ENCODE results near the gene MAS1. TPM values are rescaled to one million over a fixed set of nuclear protein-coding genes. Genes with fewer than 3 reads are reported as not detected.

Gene MAS1
- total and polyA plus RNA-seq, 12 donors = 0.02 to 0.04 (median 0.02) TPM; not detected in 7

DNA sequence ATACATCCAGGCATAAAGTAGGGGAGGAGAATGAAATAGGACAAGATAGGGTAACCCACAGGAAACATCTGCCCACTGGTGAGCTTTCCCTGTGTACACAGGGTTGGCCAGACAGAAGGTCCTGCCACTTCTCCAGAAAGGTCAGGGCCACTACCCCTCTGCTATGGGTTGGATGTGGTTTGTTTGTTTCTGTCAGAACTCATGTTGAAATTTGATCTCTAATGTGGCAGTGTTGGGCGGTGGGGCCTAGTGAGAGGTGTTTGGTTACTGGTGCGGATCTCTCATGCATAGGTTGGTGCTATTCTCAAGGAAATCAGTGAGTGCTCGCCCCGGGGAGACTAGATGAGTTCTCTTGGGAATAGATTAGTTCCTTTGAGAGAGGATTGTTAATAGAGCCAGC is 15.6 kb upstream of the MAS1 start:
- Histone ChIP-seq H3K27ac (no peak overlapping the region), H3K4me3 (no peak overlapping the region), H3K9me3 (no peaks in the 10 kb centered on the region), H3K27me3 (no peaks in the 10 kb centered on the region), H3K36me3 (no peaks in the 10 kb centered on the region), H3K4me1 (peaks cover 0 to 10% (median 6%) of the 10 kb centered on the region in 9 donors)
- intact Hi-C loops (cut with DNase I) = loop anchor here in 2 of 10 donors (5.0 to 10.0 kb wide), 3 partner anchors 57 to 200 kb away; no protein-coding TSS in a partner anchor
- TF ChIP-seq, protein P1, sequence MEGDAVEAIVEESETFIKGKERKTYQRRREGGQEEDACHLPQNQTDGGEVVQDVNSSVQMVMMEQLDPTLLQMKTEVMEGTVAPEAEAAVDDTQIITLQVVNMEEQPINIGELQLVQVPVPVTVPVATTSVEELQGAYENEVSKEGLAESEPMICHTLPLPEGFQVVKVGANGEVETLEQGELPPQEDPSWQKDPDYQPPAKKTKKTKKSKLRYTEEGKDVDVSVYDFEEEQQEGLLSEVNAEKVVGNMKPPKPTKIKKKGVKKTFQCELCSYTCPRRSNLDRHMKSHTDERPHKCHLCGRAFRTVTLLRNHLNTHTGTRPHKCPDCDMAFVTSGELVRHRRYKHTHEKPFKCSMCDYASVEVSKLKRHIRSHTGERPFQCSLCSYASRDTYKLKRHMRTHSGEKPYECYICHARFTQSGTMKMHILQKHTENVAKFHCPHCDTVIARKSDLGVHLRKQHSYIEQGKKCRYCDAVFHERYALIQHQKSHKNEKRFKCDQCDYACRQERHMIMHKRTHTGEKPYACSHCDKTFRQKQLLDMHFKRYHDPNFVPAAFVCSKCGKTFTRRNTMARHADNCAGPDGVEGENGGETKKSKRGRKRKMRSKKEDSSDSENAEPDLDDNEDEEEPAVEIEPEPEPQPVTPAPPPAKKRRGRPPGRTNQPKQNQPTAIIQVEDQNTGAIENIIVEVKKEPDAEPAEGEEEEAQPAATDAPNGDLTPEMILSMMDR (IDR thresholded peaks at IDR 0.05) = no peak
- DNase-seq = no peak
- ATAC-seq = no peak
- 77 to 83% methylated on average over 4 of the region's 4 CpGs for WGBS, 2 donors

DNA sequence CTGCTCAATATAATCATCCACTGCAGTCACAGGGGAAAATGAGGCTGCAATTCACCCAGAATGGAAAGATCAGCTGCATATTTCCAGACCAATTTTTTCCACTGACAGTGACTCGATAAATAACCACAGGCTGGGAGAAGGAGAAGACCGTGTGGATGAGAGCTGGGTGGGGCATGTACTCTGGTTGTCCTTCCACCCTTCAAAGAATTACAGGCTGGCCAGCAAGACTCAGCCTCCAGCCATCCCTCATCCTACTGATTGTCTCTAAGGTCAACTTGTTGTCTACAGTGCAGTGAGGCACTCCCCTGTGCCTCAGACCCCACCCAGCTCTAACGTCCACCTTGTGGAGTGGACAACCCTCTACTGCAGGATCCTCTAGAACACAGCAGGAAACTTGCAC is 14.5 kb upstream of the MAS1 start:
- TF ChIP-seq, protein P1 (IDR thresholded peaks at IDR 0.05) = no peak
- Histone ChIP-seq H3K9me3 (no peaks in the 10 kb centered on the region), H3K27ac (no peak overlapping the region), H3K4me3 (no peak overlapping the region), H3K4me1 (peaks cover 0 to 10% (median 6%) of the 10 kb centered on the region in 9 donors), H3K27me3 (no peaks in the 10 kb centered on the region), H3K36me3 (no peaks in the 10 kb centered on the region)
- DNase-seq = no peak
- WGBS, 2 donors = 80 to 87% methylated on average over 3 of the region's 3 CpGs
- intact Hi-C loops (cut with DNase I) = loop anchor here in 2 of 10 donors (5.0 to 10.0 kb wide), 3 partner anchors 56 to 199 kb away; no protein-coding TSS in a partner anchor
- ATAC-seq = no peak

DNA sequence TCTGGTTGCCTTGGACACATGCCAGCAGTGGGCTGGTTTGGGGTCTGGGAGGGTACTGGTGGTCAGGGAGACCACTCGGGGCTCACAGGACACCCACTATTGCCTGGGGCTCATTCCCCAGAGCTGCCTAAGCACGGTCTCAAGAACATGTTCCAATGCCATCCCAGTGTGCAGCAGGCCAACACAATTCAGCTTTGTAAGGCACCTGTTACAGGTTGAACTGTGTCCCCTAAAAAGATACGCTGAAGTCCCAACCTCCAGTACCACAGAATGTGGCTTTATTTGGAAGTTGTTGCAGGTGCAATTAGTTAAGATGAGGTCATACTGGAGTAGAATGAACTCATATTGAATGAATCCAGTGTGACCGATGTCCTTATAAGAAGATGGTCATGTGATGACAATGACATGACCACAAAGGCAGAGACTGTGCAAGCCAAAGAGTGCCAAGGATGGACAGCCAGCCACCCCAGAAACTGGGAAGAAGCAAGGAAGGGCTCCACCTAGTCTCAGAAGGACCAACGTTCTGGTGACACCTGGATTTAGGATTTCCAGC is 13.5 kb upstream of the MAS1 start:
- no peaks in the 10 kb centered on the region for H3K36me3 ChIP-seq
- no peaks in the 10 kb centered on the region for H3K9me3 ChIP-seq
- DNase-seq (no peak), ATAC-seq (no peak)
- no peaks in the 10 kb centered on the region for H3K27me3 ChIP-seq
- H3K4me1 ChIP-seq = peaks cover 0 to 10% (median 6%) of the 10 kb centered on the region in 9 donors
- intact Hi-C loops (cut with DNase I) = loop anchor here in 2 of 10 donors (5.0 to 10.0 kb wide), 3 partner anchors 55 to 197 kb away; no protein-coding TSS in a partner anchor
- no peak overlapping the region for H3K4me3 ChIP-seq
- no peak overlapping the region for H3K27ac ChIP-seq
- 83 to 87% methylated on average over 5 of the region's 5 CpGs for WGBS, 2 donors
- TF ChIP-seq, protein P1 (IDR thresholded peaks at IDR 0.05) = no peak

DNA sequence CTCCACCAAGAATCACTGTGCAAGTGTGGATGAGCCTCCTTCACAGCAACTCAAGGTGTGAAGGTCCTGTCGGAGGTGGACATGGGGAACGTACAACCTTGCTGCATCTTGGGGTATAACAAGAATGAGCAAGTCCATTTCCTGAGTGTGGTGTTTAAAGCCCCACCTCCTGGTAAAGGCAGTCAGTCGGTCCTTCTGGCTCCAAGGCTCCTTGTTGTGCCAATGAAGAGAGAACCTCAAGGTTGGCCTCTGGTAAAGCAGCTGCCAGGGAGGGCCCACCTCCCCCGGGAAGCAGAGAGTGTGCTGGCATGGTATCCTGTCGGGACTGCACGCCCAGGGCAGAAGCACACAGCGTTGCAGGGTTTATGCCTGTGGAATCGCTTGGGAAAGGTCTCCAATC is 12.4 kb upstream of the MAS1 start:
- 87 to 90% methylated on average over 8 of the region's 8 CpGs for WGBS, 2 donors
- no peaks in the 10 kb centered on the region for H3K27me3 ChIP-seq
- no peak overlapping the region for H3K4me3 ChIP-seq
- no peak overlapping the region for H3K27ac ChIP-seq
- TF ChIP-seq, protein P1 (IDR thresholded peaks at IDR 0.05) = no peak
- no peaks in the 10 kb centered on the region for H3K9me3 ChIP-seq
- peaks cover 0 to 10% (median 6%) of the 10 kb centered on the region in 9 donors for H3K4me1 ChIP-seq
- ATAC-seq (no peak), DNase-seq (no peak)
- no peaks in the 10 kb centered on the region for H3K36me3 ChIP-seq
- intact Hi-C loops (cut with DNase I) = loop anchor here in 2 of 10 donors (5.0 to 10.0 kb wide), 3 partner anchors 54 to 196 kb away; no protein-coding TSS in a partner anchor

Data from heart right ventricle (tissue), 16 donors.